Fibroblast of lung (primary cell): ENCODE measurements around the gene FRS3. TPM values are rescaled to one million over a fixed set of nuclear protein-coding genes. Genes with fewer than 3 reads are reported as not detected.

Source experiments
- DNase-seq, 2 donors: peaks; one replicate each; pipeline versions ENCODE4 v3.0.0 to v3.0.0-alpha.2; 2010; ENCODE audit warnings: low read depth in 2 of 2
- H2AFZ ChIP-seq: 2 replicates; pipeline ENCODE4 v1.5.1; 2012; ENCODE audit warnings: low read length, control low read depth, inconsistent platforms
- H3K27ac ChIP-seq: 2 replicates; pipeline ENCODE4 v1.5.1; 2011; ENCODE audit warnings: low read length, control low read depth; ENCODE audit not compliant: insufficient read depth
- H3K27me3 ChIP-seq: 2 replicates; pipeline ENCODE4 v1.5.1; 2011; ENCODE audit warnings: mild to moderate bottlenecking, low read length; ENCODE audit not compliant: control insufficient read depth, insufficient read depth
- H3K36me3 ChIP-seq: 2 replicates; pipeline ENCODE4 v1.5.1; 2011; ENCODE audit warnings: low read length; ENCODE audit not compliant: control insufficient read depth, insufficient read depth
- H3K4me1 ChIP-seq: 2 replicates; pipeline ENCODE4 v1.5.1; 2011; ENCODE audit warnings: low read length; ENCODE audit not compliant: control insufficient read depth, insufficient read depth; ENCODE audit errors: extremely low read depth
- H3K4me2 ChIP-seq: 2 replicates; pipeline ENCODE4 v1.5.1; 2011; ENCODE audit warnings: low read length, control low read depth; ENCODE audit not compliant: insufficient read depth; ENCODE audit errors: extremely low read depth
- H3K4me3 ChIP-seq, 4 experiments: fragments of 200-600 bp in 1 of 4; sonication (generic) in 1 of 4; replicated peaks in 1 of 4; 2 replicates each; pipeline ENCODE4 v1.5.1; 2011 to 2016; ENCODE audit warnings: low read length in 4 of 4, low read depth in 3 of 4, mild to moderate bottlenecking in 3 of 4, control low read depth in 2 of 4, inconsistent platforms in 1 of 4, mixed read lengths in 1 of 4; ENCODE audit not compliant: insufficient read depth in 1 of 4; ENCODE audit errors: control extremely low read depth in 1 of 4
- H3K79me2 ChIP-seq: 2 replicates; pipeline ENCODE4 v1.5.1; 2012; ENCODE audit warnings: mild to moderate bottlenecking, low read length, inconsistent platforms; ENCODE audit not compliant: control insufficient read depth, insufficient read depth
- H3K9ac ChIP-seq: 2 replicates; pipeline ENCODE4 v1.5.1; 2011; ENCODE audit warnings: mild to moderate bottlenecking, low read length, control low read depth; ENCODE audit not compliant: insufficient read depth
- H3K9me3 ChIP-seq: 2 replicates; pipeline ENCODE4 v1.5.1; 2012; ENCODE audit warnings: low read depth, low read length; ENCODE audit not compliant: control insufficient read depth, insufficient read depth
- H4K20me1 ChIP-seq: 2 replicates; pipeline ENCODE4 v1.5.1; 2011; ENCODE audit warnings: low read length; ENCODE audit not compliant: control insufficient read depth, insufficient read depth; ENCODE audit errors: extremely low read depth
- EZH2 ChIP-seq: IDR thresholded peaks from 2 replicates; pipeline ENCODE4 v1.5.1; 2012; ENCODE audit warnings: low read length, control low read depth, mild to moderate bottlenecking; ENCODE audit errors: missing control alignments
- polyA plus RNA-seq, 2 donors: library from polyadenylated mRNA; depleted of rRNA in 1 of 2; stranded (reverse) in 1 of 2; unstranded in 1 of 2; fragments of >200 nt; gene quantifications; 2 replicates each; pipeline ENCODE4 v1.2.1, GENCODE V29; 2011 to 2012; ENCODE audit warnings: missing spikeins in 1 of 2
- total RNA-seq: library from RNA; depleted of rRNA; stranded (reverse); fragments of >200 nt; gene quantifications from 2 replicates; pipeline ENCODE4 v1.2.1, GENCODE V29; 2014
- TF ChIP-seq, protein P1 (sequence below), 2 donors: IDR thresholded peaks in 1 of 2; conservative IDR thresholded peaks in 1 of 2; 1 replicate in 1 of 2; 2 replicates in 1 of 2; pipeline ENCODE4 v1.5.1; 2011 to 2012; ENCODE audit warnings: low read length in 2 of 2, control low read depth in 1 of 2, inconsistent platforms in 1 of 2, low read depth in 1 of 2, mild to moderate bottlenecking in 1 of 2

FRS3 gene
- total and polyA plus RNA-seq, 2 donors (not counting 1 experiment from before 2014, with no cell fraction given), result 1.8 to 2.4 TPM

DNA sequence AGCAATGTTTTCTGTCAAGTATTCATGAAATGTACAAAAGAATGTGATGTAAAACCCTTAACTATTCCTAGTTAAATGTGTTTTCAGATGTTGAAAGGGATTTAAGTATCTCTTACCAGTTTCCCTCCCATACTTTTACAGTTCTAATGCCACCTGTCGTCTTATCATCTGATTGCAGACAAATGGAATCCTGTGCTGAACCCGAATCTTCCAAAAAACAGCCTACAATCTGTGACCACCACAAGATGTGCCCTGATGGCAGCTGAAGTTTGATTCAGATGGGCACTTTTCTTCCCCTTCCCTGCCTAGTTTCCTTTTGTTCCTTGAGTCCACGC lies 9.7 kb upstream of the FRS3 start:
- DNase-seq, result no peak
- Histone ChIP-seq H2AFZ (no peak overlapping the region), H4K20me1 (no peaks in the 10 kb centered on the region), H3K4me3 (no peak overlapping the region), H3K79me2 (peaks cover 13% of the 10 kb centered on the region), H3K27ac (no peak overlapping the region), H3K27me3 (no peaks in the 10 kb centered on the region), H3K4me1 (peaks cover 4% of the 10 kb centered on the region), H3K9me3 (no peaks in the 10 kb centered on the region), H3K4me2 (no peak overlapping the region), H3K9ac (no peak overlapping the region), H3K36me3 (peaks cover 3% of the 10 kb centered on the region)
- TF ChIP-seq EZH2, result no peak
- TF ChIP-seq, protein P1, sequence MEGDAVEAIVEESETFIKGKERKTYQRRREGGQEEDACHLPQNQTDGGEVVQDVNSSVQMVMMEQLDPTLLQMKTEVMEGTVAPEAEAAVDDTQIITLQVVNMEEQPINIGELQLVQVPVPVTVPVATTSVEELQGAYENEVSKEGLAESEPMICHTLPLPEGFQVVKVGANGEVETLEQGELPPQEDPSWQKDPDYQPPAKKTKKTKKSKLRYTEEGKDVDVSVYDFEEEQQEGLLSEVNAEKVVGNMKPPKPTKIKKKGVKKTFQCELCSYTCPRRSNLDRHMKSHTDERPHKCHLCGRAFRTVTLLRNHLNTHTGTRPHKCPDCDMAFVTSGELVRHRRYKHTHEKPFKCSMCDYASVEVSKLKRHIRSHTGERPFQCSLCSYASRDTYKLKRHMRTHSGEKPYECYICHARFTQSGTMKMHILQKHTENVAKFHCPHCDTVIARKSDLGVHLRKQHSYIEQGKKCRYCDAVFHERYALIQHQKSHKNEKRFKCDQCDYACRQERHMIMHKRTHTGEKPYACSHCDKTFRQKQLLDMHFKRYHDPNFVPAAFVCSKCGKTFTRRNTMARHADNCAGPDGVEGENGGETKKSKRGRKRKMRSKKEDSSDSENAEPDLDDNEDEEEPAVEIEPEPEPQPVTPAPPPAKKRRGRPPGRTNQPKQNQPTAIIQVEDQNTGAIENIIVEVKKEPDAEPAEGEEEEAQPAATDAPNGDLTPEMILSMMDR (conservative IDR thresholded peaks at IDR 0.05 in 1 of 2, IDR thresholded peaks at IDR 0.05 in 1 of 2; ENCODE audit: low read depth in 1 of 2, low read length in 2 of 2), result no peak

DNA sequence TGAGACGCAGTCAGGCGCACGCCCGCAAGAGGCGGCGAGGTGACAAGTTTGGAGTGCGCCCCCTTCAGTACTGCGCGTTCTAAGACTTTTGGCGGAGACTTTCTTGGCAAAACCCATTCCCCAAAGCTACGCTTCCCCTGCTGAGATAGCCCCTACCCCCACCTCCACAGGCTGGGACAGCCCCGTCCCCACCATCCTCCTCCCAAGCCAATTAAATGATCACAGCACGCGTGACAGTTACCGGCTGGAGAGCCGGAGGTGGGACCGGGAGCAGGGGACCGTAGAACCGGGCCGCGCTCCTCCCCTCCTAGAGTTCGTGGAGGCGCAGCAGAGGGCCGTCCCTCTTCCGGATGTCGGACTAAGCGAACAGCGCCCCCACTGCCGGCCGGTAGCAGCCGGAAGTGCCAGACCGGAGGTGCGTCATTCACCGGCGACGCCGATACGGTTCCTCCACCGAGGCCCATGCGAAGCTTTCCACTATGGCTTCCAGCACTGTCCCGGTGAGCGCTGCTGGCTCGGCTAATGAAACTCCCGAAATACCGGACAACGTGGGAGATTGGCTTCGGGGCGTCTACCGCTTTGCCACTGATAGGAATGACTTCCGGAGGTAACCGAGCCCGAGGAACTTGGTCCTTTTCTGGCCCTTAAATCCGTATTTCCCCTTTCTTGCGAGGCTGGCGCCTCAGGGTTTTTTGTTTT lies 7.7 kb upstream of the FRS3 start, which contains the start of gene TOMM6:
TOMM6 (plus strand) TSS at position 476 of the 699 bp plus-strand sequence; CDS start at position 480, 4 bp downstream.
- H3K36me3 ChIP-seq, result peaks cover 3% of the 10 kb centered on the region
- H2AFZ ChIP-seq, result peak within 1 kb of the TSS; percentile 88
- no peaks in the 10 kb centered on the region for H3K9me3 ChIP-seq
- TF ChIP-seq EZH2, result no peak
- TF ChIP-seq, protein P1 (conservative IDR thresholded peaks at IDR 0.05 in 1 of 2, IDR thresholded peaks at IDR 0.05 in 1 of 2; ENCODE audit: low read depth in 1 of 2, low read length in 2 of 2), result peak; percentile 51 to 68
- peaks cover 13% of the 10 kb centered on the region for H3K79me2 ChIP-seq
- no peaks in the 10 kb centered on the region for H4K20me1 ChIP-seq
- H3K4me1 ChIP-seq, result peaks cover 4% of the 10 kb centered on the region
- peak within 1 kb of the TSS; percentile 97 for H3K27ac ChIP-seq
- H3K4me3 ChIP-seq, result peak within 1 kb of the TSS; percentile 98 to 100 (median 100)
- H3K4me2 ChIP-seq, result peak within 1 kb of the TSS; percentile 94
- DNase-seq, result peak; percentile 92 to 95
- H3K9ac ChIP-seq, result peak within 1 kb of the TSS; percentile 92
- no peaks in the 10 kb centered on the region for H3K27me3 ChIP-seq

GRCh38 chr6:41786451-41787218 lies 6.9 kb upstream of the FRS3 start:
- Histone ChIP-seq H3K4me1 (peaks cover 4% of the 10 kb centered on the region), H4K20me1 (no peaks in the 10 kb centered on the region), H3K27me3 (no peaks in the 10 kb centered on the region), H3K4me2 (peak overlapping the region; percentile 98), H3K9me3 (no peaks in the 10 kb centered on the region), H3K9ac (peak overlapping the region; percentile 58), H3K27ac (peak overlapping the region; percentile 97), H3K36me3 (peaks cover 3% of the 10 kb centered on the region), H2AFZ (peak overlapping the region; percentile 68), H3K4me3 (peak overlapping the region; percentile 98 to 100 (median 100)), H3K79me2 (peaks cover 13% of the 10 kb centered on the region)
- peak; percentile 66 to 72 for DNase-seq
- TF ChIP-seq, protein P1 (conservative IDR thresholded peaks at IDR 0.05 in 1 of 2, IDR thresholded peaks at IDR 0.05 in 1 of 2; ENCODE audit: low read depth in 1 of 2, low read length in 2 of 2), result peak; percentile 26 to 49
- no peak for TF ChIP-seq EZH2
